SK-N-SH (cell line): Measurements from ENCODE around the gene SRSF1. TPM values are rescaled to one million over a fixed set of nuclear protein-coding genes. Genes with fewer than 3 reads are reported as not detected.

Experiments
- CTCF ChIA-PET: fragments of 300-600, 350-600 bp; formaldehyde crosslinking; extraction: SDS; loops from one replicate; lab custom pipeline; 2021; lab: Yijun Ruan, JAX
- POLR2A ChIA-PET: fragments of 350-600 bp; sonication (Branson Sonifier 250); formaldehyde crosslinking; extraction: SDS; loops from one replicate; lab custom pipeline; 2020; ENCODE audit warnings: antibody characterized with exemption, inconsistent platforms; lab: Yijun Ruan, JAX
- DNase-seq: peaks from one replicate; pipeline ENCODE4 v3.0.0; 2012
- H2AFZ ChIP-seq: fragments of 200-600 bp; sonication (generic); 2 replicates; pipeline ENCODE4 v1.8.1; 2016; ENCODE audit warnings: antibody characterized with exemption, mild to moderate bottlenecking, low read depth
- H3F3A ChIP-seq: fragments of 200-600 bp; sonication (generic); replicated peaks from 2 replicates; pipeline ENCODE3; 2016; ENCODE audit warnings: antibody characterized with exemption, mild to moderate bottlenecking; ENCODE audit not compliant: insufficient read depth
- H3K27ac ChIP-seq, 2 experiments: fragments of 200-500 bp in 1 of 2; fragments of 200-600 bp in 1 of 2; sonication (Bioruptor generic) in 1 of 2; sonication (generic), shearing (Covaris generic) in 1 of 2; 2 replicates each; pipeline versions ENCODE4 v1.5.1 to v1.6.1; 2014 to 2016; ENCODE audit warnings: low read depth in 2 of 2, inconsistent platforms in 1 of 2, low read length in 1 of 2, mild to moderate bottlenecking in 1 of 2, mixed read lengths in 1 of 2
- H3K27me3 ChIP-seq: fragments of 200-600 bp; sonication (generic), shearing (Covaris generic); 2 replicates; pipeline ENCODE4 v1.6.1; 2016; ENCODE audit warnings: mixed run types; ENCODE audit not compliant: insufficient read depth
- H3K36me3 ChIP-seq, 2 experiments: fragments of 200-500 bp in 1 of 2; fragments of 200-600 bp in 1 of 2; sonication (Bioruptor generic) in 1 of 2; sonication (generic) in 1 of 2; replicated peaks in 1 of 2; 2 replicates each; pipeline versions ENCODE3 to v1.5.1; 2014 to 2016; ENCODE audit warnings: low read length in 1 of 2, mild to moderate bottlenecking in 1 of 2; ENCODE audit not compliant: insufficient read depth in 2 of 2, control insufficient read depth in 1 of 2
- H3K4me1 ChIP-seq, 2 experiments: fragments of 200-500 bp in 1 of 2; fragments of 200-600 bp in 1 of 2; sonication (Bioruptor generic) in 1 of 2; sonication (generic), shearing (Covaris generic) in 1 of 2; 2 replicates each; pipeline versions ENCODE4 v1.5.1 to v1.6.1; 2014 to 2016; ENCODE audit warnings: low read depth in 1 of 2, low read length in 1 of 2, mixed run types in 1 of 2; ENCODE audit not compliant: insufficient read depth in 2 of 2, control insufficient read depth in 1 of 2
- H3K4me2 ChIP-seq: fragments of 200-600 bp; sonication (generic), shearing (Covaris generic); 2 replicates; pipeline ENCODE4 v1.6.1; 2017; ENCODE audit warnings: mixed run types
- H3K4me3 ChIP-seq, 2 experiments: fragments of 200-500 bp in 1 of 2; fragments of 200-600 bp in 1 of 2; sonication (Bioruptor generic) in 1 of 2; sonication (generic), shearing (Covaris generic) in 1 of 2; 2 replicates each; pipeline versions ENCODE4 v1.5.1 to v1.8.1; 2014 to 2016; ENCODE audit warnings: low read depth in 2 of 2, inconsistent platforms in 1 of 2, low read length in 1 of 2, mild to moderate bottlenecking in 1 of 2, mixed read lengths in 1 of 2, moderate library complexity in 1 of 2
- H3K79me2 ChIP-seq: fragments of 200-600 bp; sonication (generic); 2 replicates; pipeline ENCODE4 v1.8.1; 2017; ENCODE audit warnings: mild to moderate bottlenecking; ENCODE audit not compliant: insufficient read depth
- H3K9ac ChIP-seq: fragments of 200-600 bp; sonication (generic); 2 replicates; pipeline ENCODE4 v1.6.1; 2017; ENCODE audit warnings: mixed run types
- H3K9me2 ChIP-seq: fragments of 200-600 bp; sonication (generic); 2 replicates; pipeline ENCODE4 v1.6.1; 2017; ENCODE audit warnings: mixed run types
- H3K9me3 ChIP-seq: fragments of 200-600 bp; sonication (generic); 2 replicates; pipeline ENCODE4 v1.6.1; 2017; ENCODE audit warnings: mixed run types, mild to moderate bottlenecking, moderate library complexity
- H4K20me1 ChIP-seq: fragments of 200-600 bp; sonication (generic); 2 replicates; pipeline ENCODE4 v1.6.1; 2017; ENCODE audit warnings: mild to moderate bottlenecking, mixed run types; ENCODE audit not compliant: insufficient read depth
- CTCF ChIP-seq: fragments of 200-600 bp; sonication (generic); IDR thresholded peaks from 2 replicates; pipeline ENCODE4 v1.6.1; 2017; ENCODE audit warnings: antibody characterized with exemption, mild to moderate bottlenecking, moderate library complexity
- EP300 ChIP-seq, 2 experiments: IDR thresholded peaks; 2 replicates each; pipeline versions ENCODE4 v1.4.0 to v1.6.1; 2012; ENCODE audit warnings: borderline replicate concordance in 1 of 2, low read depth in 1 of 2, low read length in 1 of 2
- GATA2 ChIP-seq: sonication (generic); formaldehyde crosslinking; IDR thresholded peaks from 2 replicates; pipeline ENCODE4 v1.5.0; 2020; ENCODE audit warnings: mild to moderate bottlenecking, missing genetic modification reagents
- IRF3 ChIP-seq: fragments of 150-350 bp; IDR thresholded peaks from 2 replicates; pipeline ENCODE4 v1.6.1; 2016; ENCODE audit warnings: mild to moderate bottlenecking, low read depth, low read length
- JUND ChIP-seq: IDR thresholded peaks from 2 replicates; pipeline ENCODE4 v1.4.0; 2012
- POLR2AphosphoS5 ChIP-seq: IDR thresholded peaks from 2 replicates; pipeline ENCODE4 v1.6.1; 2012; ENCODE audit warnings: low read depth, low read length
- RAD21 ChIP-seq: IDR thresholded peaks from 2 replicates; pipeline ENCODE4 v1.6.1; 2012; ENCODE audit warnings: mild to moderate bottlenecking, low read length
- SMC3 ChIP-seq: IDR thresholded peaks from 2 replicates; pipeline ENCODE4 v1.6.1; 2012; ENCODE audit warnings: low read depth, low read length, improper control_type of control experiment
- YY1 ChIP-seq: IDR thresholded peaks from 2 replicates; pipeline ENCODE4 v1.4.0; 2012; ENCODE audit warnings: low read depth, mild to moderate bottlenecking
- WGBS: methylation state at CpG from one replicate; pipeline ENCODE4 v1.1.6; 2017; ENCODE audit warnings: low lambda C conversion rate; 5-methylcytosine and 5-hydroxymethylcytosine counted together
- polyA plus RNA-seq, 3 experiments: library from polyadenylated mRNA; depleted of rRNA; stranded (reverse); fragments of >200 nt; gene quantifications; 2 replicates each; pipeline ENCODE4 v1.2.3, GENCODE V29; 2012
- TF ChIP-seq, protein P1 (sequence below): IDR thresholded peaks from 2 replicates; pipeline ENCODE4 v1.6.1; 2012; ENCODE audit warnings: mild to moderate bottlenecking, low read depth, low read length, moderate library complexity
- TF ChIP-seq, protein P2 (sequence below): IDR thresholded peaks from 2 replicates; pipeline ENCODE4 v1.4.0; 2012; ENCODE audit warnings: low read depth, borderline replicate concordance

SRSF1 gene
- polyA plus RNA-seq, 1 of the 3 experiments (the other 2 are of a cell fraction): 248 TPM

- Histone ChIP-seq H3F3A (peaks cover 72% of the 10 kb centered on the region), H3K9me3 (no peaks in the 10 kb centered on the region), H3K4me2 (no peak overlapping the region), H3K9ac (no peak overlapping the region), H3K4me3 (no peak overlapping the region), H2AFZ (no peak overlapping the region), H3K36me3 (peaks cover 51 to 58% of the 10 kb centered on the region in 2 experiments), H3K79me2 (peaks cover 32% of the 10 kb centered on the region), H3K9me2 (no peaks in the 10 kb centered on the region), H3K27ac (no peak overlapping the region), H4K20me1 (peaks cover 24% of the 10 kb centered on the region), H3K4me1 (peaks cover 3 to 13% of the 10 kb centered on the region in 2 experiments; a peak in 2 of 4 replicates), H3K27me3 (no peaks in the 10 kb centered on the region)
- CTCF ChIA-PET: interaction anchor here (0.8 to 20.5 kb wide), 16 partner anchors 7 to 347 kb away, joined by 3 to 1002 read pairs (median 8); partner anchors contain the start of genes MRPS23, SRSF1 and VEZF1
- 97% methylated on average over 3 of the region's 3 CpGs for WGBS
- TF ChIP-seq IRF3: no peak
- TF ChIP-seq POLR2AphosphoS5: peak; percentile 1; the same call in 1 of the 2 replicates
- peak; percentile 3; the same call in 1 of the 2 replicates for TF ChIP-seq JUND
- no peak for DNase-seq
- POLR2A ChIA-PET: interaction anchor here (1.0 to 5.0 kb wide), 7 partner anchors 10 to 141 kb away, joined by 3 to 36 read pairs (median 6); partner anchors contain the start of genes DYNLL2 and SRSF1
These were observed 9.8 kb downstream of the SRSF1 start for GRCh38 chr17:57997085-57997809.

- 53% methylated on average over 4 of the region's 4 CpGs for WGBS
- Histone ChIP-seq H3K27ac (peak overlapping the region; percentile 18 to 33; a peak in 3 of 4 replicates), H3K36me3 (peaks cover 33 to 38% of the 10 kb centered on the region in 2 experiments), H3K79me2 (peaks cover 15% of the 10 kb centered on the region), H3K27me3 (no peaks in the 10 kb centered on the region), H3K4me2 (no peak overlapping the region), H3K9ac (no peak overlapping the region), H3K9me2 (no peaks in the 10 kb centered on the region), H3K4me1 (peaks cover 0 to 13% of the 10 kb centered on the region in 2 experiments; a peak in 2 of 4 replicates), H3K9me3 (no peaks in the 10 kb centered on the region), H3F3A (peaks cover 71% of the 10 kb centered on the region), H4K20me1 (peaks cover 11% of the 10 kb centered on the region), H2AFZ (no peak overlapping the region), H3K4me3 (no peak overlapping the region)
- ChIA-PET POLR2A (interaction anchor here (1.1 to 5.0 kb wide), 6 partner anchors 12 to 137 kb away, joined by 3 to 36 read pairs (median 4); partner anchors contain the start of gene DYNLL2), CTCF (interaction anchor here (0.6 to 20.5 kb wide), 30 partner anchors 10 to 860 kb away, joined by 3 to 1002 read pairs (median 4); partner anchors contain the start of genes MRPS23 and SRSF1)
- DNase-seq: peak; percentile 79
- TF ChIP-seq GATA2 (no peak), IRF3 (no peak), SMC3 (peak; percentile 90), YY1 (peak; percentile 43; the same call in 1 of the 2 replicates), JUND (peak; percentile 5; the same call in 1 of the 2 replicates), RAD21 (peak; percentile 97), EP300 (IDR thresholded peaks at IDR 0.05; ENCODE audit: borderline replicate concordance in 1 of 2, low read depth in 1 of 2, low read length in 1 of 2) (no peak), CTCF (peak; percentile 87)
- TF ChIP-seq, protein P1, sequence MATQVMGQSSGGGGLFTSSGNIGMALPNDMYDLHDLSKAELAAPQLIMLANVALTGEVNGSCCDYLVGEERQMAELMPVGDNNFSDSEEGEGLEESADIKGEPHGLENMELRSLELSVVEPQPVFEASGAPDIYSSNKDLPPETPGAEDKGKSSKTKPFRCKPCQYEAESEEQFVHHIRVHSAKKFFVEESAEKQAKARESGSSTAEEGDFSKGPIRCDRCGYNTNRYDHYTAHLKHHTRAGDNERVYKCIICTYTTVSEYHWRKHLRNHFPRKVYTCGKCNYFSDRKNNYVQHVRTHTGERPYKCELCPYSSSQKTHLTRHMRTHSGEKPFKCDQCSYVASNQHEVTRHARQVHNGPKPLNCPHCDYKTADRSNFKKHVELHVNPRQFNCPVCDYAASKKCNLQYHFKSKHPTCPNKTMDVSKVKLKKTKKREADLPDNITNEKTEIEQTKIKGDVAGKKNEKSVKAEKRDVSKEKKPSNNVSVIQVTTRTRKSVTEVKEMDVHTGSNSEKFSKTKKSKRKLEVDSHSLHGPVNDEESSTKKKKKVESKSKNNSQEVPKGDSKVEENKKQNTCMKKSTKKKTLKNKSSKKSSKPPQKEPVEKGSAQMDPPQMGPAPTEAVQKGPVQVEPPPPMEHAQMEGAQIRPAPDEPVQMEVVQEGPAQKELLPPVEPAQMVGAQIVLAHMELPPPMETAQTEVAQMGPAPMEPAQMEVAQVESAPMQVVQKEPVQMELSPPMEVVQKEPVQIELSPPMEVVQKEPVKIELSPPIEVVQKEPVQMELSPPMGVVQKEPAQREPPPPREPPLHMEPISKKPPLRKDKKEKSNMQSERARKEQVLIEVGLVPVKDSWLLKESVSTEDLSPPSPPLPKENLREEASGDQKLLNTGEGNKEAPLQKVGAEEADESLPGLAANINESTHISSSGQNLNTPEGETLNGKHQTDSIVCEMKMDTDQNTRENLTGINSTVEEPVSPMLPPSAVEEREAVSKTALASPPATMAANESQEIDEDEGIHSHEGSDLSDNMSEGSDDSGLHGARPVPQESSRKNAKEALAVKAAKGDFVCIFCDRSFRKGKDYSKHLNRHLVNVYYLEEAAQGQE: no peak
- TF ChIP-seq, protein P2, sequence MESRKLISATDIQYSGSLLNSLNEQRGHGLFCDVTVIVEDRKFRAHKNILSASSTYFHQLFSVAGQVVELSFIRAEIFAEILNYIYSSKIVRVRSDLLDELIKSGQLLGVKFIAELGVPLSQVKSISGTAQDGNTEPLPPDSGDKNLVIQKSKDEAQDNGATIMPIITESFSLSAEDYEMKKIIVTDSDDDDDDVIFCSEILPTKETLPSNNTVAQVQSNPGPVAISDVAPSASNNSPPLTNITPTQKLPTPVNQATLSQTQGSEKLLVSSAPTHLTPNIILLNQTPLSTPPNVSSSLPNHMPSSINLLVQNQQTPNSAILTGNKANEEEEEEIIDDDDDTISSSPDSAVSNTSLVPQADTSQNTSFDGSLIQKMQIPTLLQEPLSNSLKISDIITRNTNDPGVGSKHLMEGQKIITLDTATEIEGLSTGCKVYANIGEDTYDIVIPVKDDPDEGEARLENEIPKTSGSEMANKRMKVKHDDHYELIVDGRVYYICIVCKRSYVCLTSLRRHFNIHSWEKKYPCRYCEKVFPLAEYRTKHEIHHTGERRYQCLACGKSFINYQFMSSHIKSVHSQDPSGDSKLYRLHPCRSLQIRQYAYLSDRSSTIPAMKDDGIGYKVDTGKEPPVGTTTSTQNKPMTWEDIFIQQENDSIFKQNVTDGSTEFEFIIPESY: no peak
These were observed 11.7 kb downstream of the SRSF1 start for GRCh38 chr17:57995076-57995956.
